ENCODE measurements around the gene ATP10B. TPM values are rescaled to one million over a fixed set of nuclear protein-coding genes. Genes with fewer than 3 reads are reported as not detected.

Gene ATP10B
- total and polyA plus RNA-seq, 2 experiments from 2014 or later, result 0.03 TPM; not detected in 1

- DNase-seq (ENCODE audit: low read depth in 1 of 2, low spot score in 1 of 2), result no peak
- TF ChIP-seq, protein P1, sequence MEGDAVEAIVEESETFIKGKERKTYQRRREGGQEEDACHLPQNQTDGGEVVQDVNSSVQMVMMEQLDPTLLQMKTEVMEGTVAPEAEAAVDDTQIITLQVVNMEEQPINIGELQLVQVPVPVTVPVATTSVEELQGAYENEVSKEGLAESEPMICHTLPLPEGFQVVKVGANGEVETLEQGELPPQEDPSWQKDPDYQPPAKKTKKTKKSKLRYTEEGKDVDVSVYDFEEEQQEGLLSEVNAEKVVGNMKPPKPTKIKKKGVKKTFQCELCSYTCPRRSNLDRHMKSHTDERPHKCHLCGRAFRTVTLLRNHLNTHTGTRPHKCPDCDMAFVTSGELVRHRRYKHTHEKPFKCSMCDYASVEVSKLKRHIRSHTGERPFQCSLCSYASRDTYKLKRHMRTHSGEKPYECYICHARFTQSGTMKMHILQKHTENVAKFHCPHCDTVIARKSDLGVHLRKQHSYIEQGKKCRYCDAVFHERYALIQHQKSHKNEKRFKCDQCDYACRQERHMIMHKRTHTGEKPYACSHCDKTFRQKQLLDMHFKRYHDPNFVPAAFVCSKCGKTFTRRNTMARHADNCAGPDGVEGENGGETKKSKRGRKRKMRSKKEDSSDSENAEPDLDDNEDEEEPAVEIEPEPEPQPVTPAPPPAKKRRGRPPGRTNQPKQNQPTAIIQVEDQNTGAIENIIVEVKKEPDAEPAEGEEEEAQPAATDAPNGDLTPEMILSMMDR (IDR thresholded peaks at IDR 0.05; ENCODE audit: low read depth, low read length), result no peak
- Histone ChIP-seq H3K27me3 (peaks cover 20% of the 10 kb centered on the region), H3K36me3 (no peaks in the 10 kb centered on the region), H3K4me1 (ENCODE audit: low read depth) (no peaks in the 10 kb centered on the region), H3K27ac (no peak overlapping the region), H3K4me3 (no peak overlapping the region), H3K9me3 (ENCODE audit: low read depth) (no peaks in the 10 kb centered on the region)
Observed at GRCh38 chr5:160685219-160685618, 166.8 kb downstream of the ATP10B start.

- no peak for DNase-seq (ENCODE audit: low read depth in 1 of 2, low spot score in 1 of 2)
- Histone ChIP-seq H3K9me3 (ENCODE audit: low read depth) (no peaks in the 10 kb centered on the region), H3K27ac (no peak overlapping the region), H3K36me3 (no peaks in the 10 kb centered on the region), H3K4me1 (ENCODE audit: low read depth) (no peaks in the 10 kb centered on the region), H3K4me3 (no peak overlapping the region), H3K27me3 (peaks cover 23% of the 10 kb centered on the region)
- TF ChIP-seq, protein P1 (IDR thresholded peaks at IDR 0.05; ENCODE audit: low read depth, low read length), result no peak
Observed at GRCh38 chr5:160679567-160680309, 172.3 kb downstream of the ATP10B start.

DNA sequence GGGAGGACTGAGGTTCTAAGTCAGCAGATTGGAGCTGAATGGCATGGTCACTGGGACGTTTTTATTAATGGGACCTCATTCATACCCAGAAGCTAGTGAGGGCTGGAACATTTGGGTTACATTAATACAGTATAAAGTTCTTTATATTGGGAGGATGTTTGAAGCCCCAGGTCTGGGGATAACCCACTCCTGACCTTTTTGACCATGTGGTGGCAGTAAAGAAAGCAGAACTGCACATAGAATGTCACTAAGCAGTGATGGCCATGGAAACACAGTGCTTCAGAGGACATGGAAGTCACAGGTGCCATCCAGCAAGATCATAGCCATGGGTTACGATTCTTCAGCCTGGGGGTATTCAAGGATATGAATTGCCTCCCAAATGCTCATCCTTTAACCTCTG lies 176.0 kb downstream of the ATP10B start:
- Histone ChIP-seq H3K36me3 (no peaks in the 10 kb centered on the region), H3K27me3 (peaks cover 26% of the 10 kb centered on the region), H3K9me3 (ENCODE audit: low read depth) (no peaks in the 10 kb centered on the region), H3K4me1 (ENCODE audit: low read depth) (no peaks in the 10 kb centered on the region), H3K27ac (no peak overlapping the region), H3K4me3 (no peak overlapping the region)
- TF ChIP-seq, protein P1 (IDR thresholded peaks at IDR 0.05; ENCODE audit: low read depth, low read length), result no peak
- peak in 1 of 2 donors; percentile 15 for DNase-seq (ENCODE audit: low read depth in 1 of 2, low spot score in 1 of 2)

GRCh38 chr5:160674901-160675300 lies 177.1 kb downstream of the ATP10B start:
- H3K4me1 ChIP-seq (ENCODE audit: low read depth), result no peaks in the 10 kb centered on the region
- DNase-seq (ENCODE audit: low read depth in 1 of 2, low spot score in 1 of 2), result no peak
- no peaks in the 10 kb centered on the region for H3K9me3 ChIP-seq (ENCODE audit: low read depth)
- no peak overlapping the region for H3K4me3 ChIP-seq
- H3K27ac ChIP-seq, result no peak overlapping the region
- no peaks in the 10 kb centered on the region for H3K36me3 ChIP-seq
- TF ChIP-seq, protein P1 (IDR thresholded peaks at IDR 0.05; ENCODE audit: low read depth, low read length), result no peak
- peaks cover 26% of the 10 kb centered on the region for H3K27me3 ChIP-seq

- peaks cover 21% of the 10 kb centered on the region for H3K27me3 ChIP-seq
- H3K36me3 ChIP-seq, result no peaks in the 10 kb centered on the region
- H3K9me3 ChIP-seq (ENCODE audit: low read depth), result no peaks in the 10 kb centered on the region
- H3K4me1 ChIP-seq (ENCODE audit: low read depth), result no peaks in the 10 kb centered on the region
- H3K27ac ChIP-seq, result no peak overlapping the region
- TF ChIP-seq, protein P1 (IDR thresholded peaks at IDR 0.05; ENCODE audit: low read depth, low read length), result no peak
- no peak overlapping the region for H3K4me3 ChIP-seq
- no peak for DNase-seq (ENCODE audit: low read depth in 1 of 2, low spot score in 1 of 2)
Observed at GRCh38 chr5:160672521-160672920, 179.5 kb downstream of the ATP10B start.

All from cardiac muscle cell (in vitro differentiated cells and primary cell).